ENCODE results near the gene ASB16.

Gene ASB16

GRCh38 chr17:44171931-44172455, 1.5 kb downstream of the ASB16 start:
- Histone ChIP-seq H3K4me1 (ENCODE audit: insufficient read depth, low read length) (peaks cover 15% of the 10 kb centered on the region; the same call in 1 of the 2 replicates), H3K9me3 (ENCODE audit: control insufficient read depth, insufficient read depth, low read length) (no peaks in the 10 kb centered on the region), H3K36me3 (ENCODE audit: insufficient read depth, low read length) (no peaks in the 10 kb centered on the region), H3K9ac (ENCODE audit: low read depth, low read length) (no peak overlapping the region)

DNA sequence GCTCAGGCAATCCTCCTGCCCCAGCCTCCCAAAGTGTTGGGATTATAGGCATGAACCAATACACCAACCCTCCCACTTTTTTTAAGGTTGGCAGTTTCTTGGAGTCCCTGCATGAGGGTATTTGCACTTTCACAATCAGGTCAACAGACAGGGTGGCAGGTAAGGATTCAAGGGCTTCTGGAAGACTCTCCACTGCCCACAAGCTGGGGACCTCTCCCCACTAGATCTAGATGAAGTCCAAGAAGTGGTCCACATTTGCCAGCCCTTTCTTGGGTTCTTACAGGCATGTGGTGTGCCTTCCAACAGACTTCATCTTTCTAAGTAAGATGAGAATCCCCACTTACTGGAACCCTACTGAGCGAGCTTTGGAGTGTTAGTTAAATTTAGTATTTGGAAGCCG, 3.9 kb downstream of the ASB16 start:
- peaks cover 12% of the 10 kb centered on the region; the same call in 1 of the 2 replicates for H3K4me1 ChIP-seq (ENCODE audit: insufficient read depth, low read length)
- no peaks in the 10 kb centered on the region; the same call in 1 of the 2 replicates for H3K36me3 ChIP-seq (ENCODE audit: insufficient read depth, low read length)
- no peak overlapping the region for H3K9ac ChIP-seq (ENCODE audit: low read depth, low read length)
- no peaks in the 10 kb centered on the region for H3K9me3 ChIP-seq (ENCODE audit: control insufficient read depth, insufficient read depth, low read length)

- no peaks in the 10 kb centered on the region; the same call in 1 of the 2 replicates for H3K36me3 ChIP-seq (ENCODE audit: insufficient read depth, low read length)
- H3K9ac ChIP-seq (ENCODE audit: low read depth, low read length) = no peak overlapping the region
- no peaks in the 10 kb centered on the region for H3K9me3 ChIP-seq (ENCODE audit: control insufficient read depth, insufficient read depth, low read length)
- no peaks in the 10 kb centered on the region for H3K4me1 ChIP-seq (ENCODE audit: insufficient read depth, low read length)
These were observed 5.8 kb downstream of the ASB16 start for GRCh38 chr17:44176257-44176656.

- H3K36me3 ChIP-seq (ENCODE audit: insufficient read depth, low read length) = peaks cover 5% of the 10 kb centered on the region
- H3K4me1 ChIP-seq (ENCODE audit: insufficient read depth, low read length) = no peaks in the 10 kb centered on the region
- H3K9ac ChIP-seq (ENCODE audit: low read depth, low read length) = no peak overlapping the region
- H3K9me3 ChIP-seq (ENCODE audit: control insufficient read depth, insufficient read depth, low read length) = no peaks in the 10 kb centered on the region
These were observed 6.4 kb downstream of the ASB16 start for GRCh38 chr17:44176671-44177501.

- Histone ChIP-seq H3K9ac (ENCODE audit: low read depth, low read length) (no peak overlapping the region), H3K4me1 (ENCODE audit: insufficient read depth, low read length) (no peaks in the 10 kb centered on the region), H3K36me3 (ENCODE audit: insufficient read depth, low read length) (peaks cover 12% of the 10 kb centered on the region), H3K9me3 (ENCODE audit: control insufficient read depth, insufficient read depth, low read length) (no peaks in the 10 kb centered on the region)
These were observed 7.1 kb downstream of the ASB16 start for GRCh38 chr17:44177640-44178039.

- peaks cover 16% of the 10 kb centered on the region for H3K36me3 ChIP-seq (ENCODE audit: insufficient read depth, low read length)
- no peaks in the 10 kb centered on the region for H3K4me1 ChIP-seq (ENCODE audit: insufficient read depth, low read length)
- no peak overlapping the region for H3K9ac ChIP-seq (ENCODE audit: low read depth, low read length)
- no peaks in the 10 kb centered on the region for H3K9me3 ChIP-seq (ENCODE audit: control insufficient read depth, insufficient read depth, low read length)
These were observed 7.6 kb downstream of the ASB16 start for GRCh38 chr17:44178133-44178532.

DNA sequence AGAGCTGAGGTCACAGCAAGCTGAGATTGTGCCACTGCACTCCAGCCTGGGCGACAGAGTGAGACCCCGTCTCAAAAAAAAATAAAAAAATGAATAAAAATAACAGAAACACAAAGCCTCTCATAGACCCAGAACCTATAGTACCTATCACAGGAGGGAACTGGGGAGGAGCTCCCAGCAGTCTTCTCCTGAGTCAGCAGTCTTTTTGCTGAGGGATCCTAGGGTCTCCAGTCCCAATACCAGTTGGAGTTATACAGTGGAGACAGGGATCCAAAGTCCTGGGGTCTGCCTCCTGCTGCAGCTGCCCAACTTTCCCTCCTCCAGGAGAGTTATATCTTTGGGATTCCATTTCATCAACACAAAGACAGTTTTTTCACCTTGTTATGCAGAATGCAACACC, 12.5 kb downstream of the ASB16 start:
- H3K9ac ChIP-seq (ENCODE audit: low read depth, low read length) = no peak overlapping the region
- H3K36me3 ChIP-seq (ENCODE audit: insufficient read depth, low read length) = peaks cover 16% of the 10 kb centered on the region
- no peaks in the 10 kb centered on the region for H3K9me3 ChIP-seq (ENCODE audit: control insufficient read depth, insufficient read depth, low read length)
- no peaks in the 10 kb centered on the region for H3K4me1 ChIP-seq (ENCODE audit: insufficient read depth, low read length)

- H3K4me1 ChIP-seq (ENCODE audit: insufficient read depth, low read length) = no peaks in the 10 kb centered on the region
- H3K9me3 ChIP-seq (ENCODE audit: control insufficient read depth, insufficient read depth, low read length) = no peaks in the 10 kb centered on the region
- H3K36me3 ChIP-seq (ENCODE audit: insufficient read depth, low read length) = peaks cover 16% of the 10 kb centered on the region
- no peak overlapping the region for H3K9ac ChIP-seq (ENCODE audit: low read depth, low read length)
These were observed 13.8 kb downstream of the ASB16 start for GRCh38 chr17:44184212-44184810.

DNA sequence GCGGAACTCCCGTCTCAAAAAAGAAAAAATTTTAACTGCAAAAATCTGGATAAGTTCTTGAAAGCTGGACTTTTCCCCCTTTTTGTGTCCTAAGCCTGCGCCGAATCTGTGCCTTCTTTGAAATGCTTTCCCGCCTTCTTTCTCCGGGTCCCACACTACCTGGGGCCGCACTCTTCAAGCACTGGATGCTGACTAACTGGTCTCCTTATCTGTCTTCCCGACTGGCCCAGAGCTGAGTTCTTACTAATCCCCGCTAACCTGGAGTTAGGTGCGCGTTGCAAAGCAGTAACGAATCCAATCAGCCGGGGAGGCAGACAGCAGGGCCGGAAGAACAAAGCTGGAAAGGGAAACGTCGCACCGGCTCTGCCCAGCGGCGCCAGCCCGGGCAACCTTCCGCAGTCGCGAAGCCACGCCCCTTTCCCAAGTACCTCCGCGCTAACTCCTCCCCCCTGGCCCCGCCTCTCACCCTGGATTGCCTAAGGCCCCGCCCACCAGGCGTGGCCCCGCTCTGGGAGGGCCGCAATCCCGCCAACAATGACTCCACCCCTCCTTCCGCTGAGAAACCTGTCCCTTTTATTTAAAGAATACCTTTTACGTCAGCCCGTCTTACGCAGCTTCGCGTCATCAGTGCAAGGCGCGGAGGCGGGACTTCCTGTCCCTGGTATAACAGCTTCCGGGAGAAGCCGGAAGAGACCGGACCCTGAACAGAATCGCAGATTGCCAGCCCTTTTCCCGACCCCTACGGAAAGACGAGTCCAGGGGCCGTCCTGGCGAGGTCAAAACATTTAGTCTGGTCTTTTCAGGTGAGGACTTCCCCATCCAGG, 16.0 kb downstream of the ASB16 start, which contains the start of gene TMUB2:
TSS of gene TMUB2 (plus strand) at position 666 of the 824 bp plus-strand sequence. CDS start 737 bp downstream, outside the sequence.
- H3K9ac ChIP-seq (ENCODE audit: low read depth, low read length) = peak within 1 kb of the TSS; percentile 94
- H3K9me3 ChIP-seq (ENCODE audit: control insufficient read depth, insufficient read depth, low read length) = no peaks in the 10 kb centered on the region
- peaks cover 15% of the 10 kb centered on the region for H3K36me3 ChIP-seq (ENCODE audit: insufficient read depth, low read length)
- H3K4me1 ChIP-seq (ENCODE audit: insufficient read depth, low read length) = 0 out of 2 replicates have a peak, but pooled peaks cover 1% of the 10 kb centered on the region

GRCh38 chr17:44187131-44187899, 16.8 kb downstream of the ASB16 start:
- Histone ChIP-seq H3K36me3 (ENCODE audit: insufficient read depth, low read length) (peaks cover 7% of the 10 kb centered on the region), H3K4me1 (ENCODE audit: insufficient read depth, low read length) (peaks cover 9% of the 10 kb centered on the region; the same call in 1 of the 2 replicates), H3K9me3 (ENCODE audit: control insufficient read depth, insufficient read depth, low read length) (no peaks in the 10 kb centered on the region), H3K9ac (ENCODE audit: low read depth, low read length) (peak overlapping the region; percentile 94)

DNA sequence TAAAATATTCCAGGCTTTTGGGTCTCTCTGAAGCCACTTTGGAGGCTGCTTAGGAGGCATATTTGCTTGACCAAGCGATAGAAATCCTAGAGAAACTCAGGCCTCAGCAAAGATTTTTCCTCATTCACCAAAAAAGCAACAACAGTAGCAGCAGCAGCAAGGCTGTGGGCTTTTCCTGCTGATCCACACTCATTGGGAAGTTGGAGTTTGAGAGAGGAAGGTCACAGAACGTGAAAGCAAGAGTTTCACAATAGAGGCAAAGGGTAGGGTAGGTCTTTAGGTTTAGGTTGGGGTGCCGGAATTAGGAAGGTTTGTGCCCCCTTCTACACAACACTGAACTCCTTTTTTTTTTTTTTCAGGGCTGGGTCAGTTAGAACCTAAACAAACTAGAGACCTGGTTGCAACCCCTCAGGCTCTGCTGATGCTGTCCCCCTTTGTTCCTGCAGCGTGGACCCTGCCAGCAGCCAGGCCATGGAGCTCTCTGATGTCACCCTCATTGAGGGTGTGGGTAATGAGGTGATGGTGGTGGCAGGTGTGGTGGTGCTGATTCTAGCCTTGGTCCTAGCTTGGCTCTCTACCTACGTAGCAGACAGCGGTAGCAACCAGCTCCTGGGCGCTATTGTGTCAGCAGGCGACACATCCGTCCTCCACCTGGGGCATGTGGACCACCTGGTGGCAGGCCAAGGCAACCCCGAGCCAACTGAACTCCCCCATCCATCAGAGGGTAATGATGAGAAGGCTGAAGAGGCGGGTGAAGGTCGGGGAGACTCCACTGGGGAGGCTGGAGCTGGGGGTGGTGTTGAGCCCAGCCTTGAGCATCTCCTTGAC, 18.3 kb downstream of the ASB16 start:
- Histone ChIP-seq H3K9me3 (ENCODE audit: control insufficient read depth, insufficient read depth, low read length) (no peaks in the 10 kb centered on the region), H3K4me1 (ENCODE audit: insufficient read depth, low read length) (peaks cover 22% of the 10 kb centered on the region), H3K9ac (ENCODE audit: low read depth, low read length) (no peak overlapping the region), H3K36me3 (ENCODE audit: insufficient read depth, low read length) (0 out of 2 replicates have a peak, but pooled peaks cover under 1% of the 10 kb centered on the region)

DNA sequence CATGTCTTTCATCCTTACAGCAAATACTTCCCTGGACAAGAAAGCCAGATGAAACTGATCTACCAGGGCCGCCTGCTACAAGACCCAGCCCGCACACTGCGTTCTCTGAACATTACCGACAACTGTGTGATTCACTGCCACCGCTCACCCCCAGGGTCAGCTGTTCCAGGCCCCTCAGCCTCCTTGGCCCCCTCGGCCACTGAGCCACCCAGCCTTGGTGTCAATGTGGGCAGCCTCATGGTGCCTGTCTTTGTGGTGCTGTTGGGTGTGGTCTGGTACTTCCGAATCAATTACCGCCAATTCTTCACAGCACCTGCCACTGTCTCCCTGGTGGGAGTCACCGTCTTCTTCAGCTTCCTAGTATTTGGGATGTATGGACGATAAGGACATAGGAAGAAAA, 20.0 kb downstream of the ASB16 start:
- no peak overlapping the region for H3K9ac ChIP-seq (ENCODE audit: low read depth, low read length)
- no peaks in the 10 kb centered on the region for H3K9me3 ChIP-seq (ENCODE audit: control insufficient read depth, insufficient read depth, low read length)
- peaks cover 16% of the 10 kb centered on the region for H3K36me3 ChIP-seq (ENCODE audit: insufficient read depth, low read length)
- peaks cover 22% of the 10 kb centered on the region for H3K4me1 ChIP-seq (ENCODE audit: insufficient read depth, low read length)

DNA sequence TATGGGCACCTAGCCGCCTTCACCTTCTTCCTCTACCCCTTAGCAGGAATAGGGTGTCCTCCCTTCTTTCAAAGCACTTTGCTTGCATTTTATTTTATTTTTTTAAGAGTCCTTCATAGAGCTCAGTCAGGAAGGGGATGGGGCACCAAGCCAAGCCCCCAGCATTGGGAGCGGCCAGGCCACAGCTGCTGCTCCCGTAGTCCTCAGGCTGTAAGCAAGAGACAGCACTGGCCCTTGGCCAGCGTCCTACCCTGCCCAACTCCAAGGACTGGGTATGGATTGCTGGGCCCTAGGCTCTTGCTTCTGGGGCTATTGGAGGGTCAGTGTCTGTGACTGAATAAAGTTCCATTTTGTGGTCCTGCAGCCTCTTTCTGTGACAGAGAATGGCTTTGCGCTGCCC, 20.9 kb downstream of the ASB16 start:
- Histone ChIP-seq H3K9me3 (ENCODE audit: control insufficient read depth, insufficient read depth, low read length) (no peaks in the 10 kb centered on the region), H3K36me3 (ENCODE audit: insufficient read depth, low read length) (peaks cover 18% of the 10 kb centered on the region), H3K4me1 (ENCODE audit: insufficient read depth, low read length) (peaks cover 22% of the 10 kb centered on the region), H3K9ac (ENCODE audit: low read depth, low read length) (no peak overlapping the region)
